Endothelial cell of umbilical vein (primary cell): Measurements from ENCODE around the gene IGF2R. TPM values are rescaled to one million over a fixed set of nuclear protein-coding genes. Genes with fewer than 3 reads are reported as not detected.

ENCODE experiments used
- BruUV-seq: library from RNA; stranded (reverse); fragments of 400-500 nt; replicated peaks from 2 replicates; lab custom pipeline; 2021; lab: Mats Ljungman, UMichigan
- CTCF ChIA-PET: fragments of 300-600, 350-600 bp; sonication (Branson Sonifier 250); formaldehyde crosslinking; loops from one replicate; lab custom pipeline; 2021; ENCODE audit warnings: antibody characterized with exemption, inconsistent platforms; lab: Charles Lee
- POLR2A ChIA-PET: fragments of 300-600, 350-600 bp; sonication (Branson Sonifier 250); formaldehyde crosslinking; loops from one replicate; lab custom pipeline; 2021; ENCODE audit warnings: antibody characterized with exemption, inconsistent platforms; lab: Charles Lee
- DNase-seq: peaks from one replicate; pipeline ENCODE4 v3.0.0-alpha.2; 2011; ENCODE audit warnings: low read depth, low spot score
- FAIRE-seq: peaks from 2 replicates; lab custom pipeline; 2011; peaks lifted over from hg19 to GRCh38; lab: Jason Lieb, UNC
- H2AFZ ChIP-seq: 2 replicates; pipeline ENCODE4 v1.6.0; 2012; ENCODE audit warnings: low read depth, low read length, control low read depth, inconsistent platforms
- H3K27ac ChIP-seq: 2 replicates; pipeline ENCODE4 v1.5.1; 2011; ENCODE audit warnings: low read depth, mild to moderate bottlenecking, control low read depth, low read length, moderate library complexity; ENCODE audit not compliant: insufficient read depth
- H3K27me3 ChIP-seq, 2 experiments: 2 replicates each; pipeline versions ENCODE4 v1.6.0 to v1.6.1; 2011; ENCODE audit warnings: low read length in 2 of 2, mixed read lengths in 1 of 2; ENCODE audit not compliant: control insufficient read depth in 2 of 2, insufficient read depth in 2 of 2
- H3K36me3 ChIP-seq, 2 experiments: 2 replicates in 1 of 2; 3 replicates in 1 of 2; pipeline ENCODE4 v1.5.1; 2011; ENCODE audit warnings: low read length in 2 of 2, mild to moderate bottlenecking in 1 of 2, moderate library complexity in 1 of 2; ENCODE audit not compliant: control insufficient read depth in 2 of 2, insufficient read depth in 2 of 2; ENCODE audit errors: extremely low read depth in 1 of 2
- H3K4me1 ChIP-seq: 3 replicates; pipeline ENCODE4 v1.5.1; 2011; ENCODE audit warnings: mild to moderate bottlenecking, low read length; ENCODE audit not compliant: control insufficient read depth, insufficient read depth; ENCODE audit errors: extremely low read depth
- H3K4me2 ChIP-seq: 2 replicates; pipeline ENCODE4 v1.6.1; 2011; ENCODE audit warnings: low read length, control low read depth, mixed read lengths; ENCODE audit not compliant: insufficient read depth
- H3K4me3 ChIP-seq, 3 experiments: fragments of 200-600 bp in 1 of 3; sonication (generic), shearing (Covaris generic) in 1 of 3; replicated peaks in 1 of 3; 2 replicates each; pipeline ENCODE4 v1.5.1; 2011 to 2016; ENCODE audit warnings: control low read depth in 3 of 3, low read length in 3 of 3, mild to moderate bottlenecking in 2 of 3, inconsistent platforms in 1 of 3, low read depth in 1 of 3, moderate library complexity in 1 of 3; ENCODE audit not compliant: insufficient read depth in 1 of 3
- H3K79me2 ChIP-seq: 2 replicates; pipeline ENCODE4 v1.6.0; 2012; ENCODE audit warnings: low read length, inconsistent platforms; ENCODE audit not compliant: control insufficient read depth, insufficient read depth
- H3K9ac ChIP-seq: replicated peaks from 2 replicates; pipeline ENCODE3; 2011; ENCODE audit warnings: low read length, control low read depth; ENCODE audit not compliant: insufficient read depth; ENCODE audit errors: extremely low read depth
- H3K9me1 ChIP-seq: replicated peaks from 3 replicates; pipeline ENCODE4 v1.6.0; 2011; ENCODE audit warnings: mild to moderate bottlenecking, low read length; ENCODE audit not compliant: control insufficient read depth, insufficient read depth; ENCODE audit errors: extremely low read depth
- H3K9me3 ChIP-seq: replicated peaks from 2 replicates; pipeline ENCODE4 v1.5.1; 2012; ENCODE audit warnings: low read length, inconsistent platforms; ENCODE audit not compliant: control insufficient read depth, insufficient read depth
- H4K20me1 ChIP-seq: replicated peaks from 2 replicates; pipeline ENCODE3; 2011; ENCODE audit warnings: mild to moderate bottlenecking, low read length; ENCODE audit not compliant: control insufficient read depth, insufficient read depth; ENCODE audit errors: extremely low read depth
- CTCF ChIP-seq, 2 donors: IDR thresholded peaks; 1 replicate in 1 of 2; 2 replicates in 1 of 2; pipeline ENCODE4 v1.5.1; 2011; ENCODE audit warnings: low read length in 2 of 2, mild to moderate bottlenecking in 2 of 2, moderate library complexity in 2 of 2, control low read depth in 1 of 2, inconsistent platforms in 1 of 2, low read depth in 1 of 2; ENCODE audit not compliant: insufficient read depth in 1 of 2; ENCODE audit errors: extremely low read depth in 1 of 2
- EZH2 ChIP-seq: IDR thresholded peaks from 2 replicates; pipeline ENCODE4 v1.6.1; 2012; ENCODE audit warnings: borderline replicate concordance, low read depth, mild to moderate bottlenecking, moderate library complexity, low read length, inconsistent platforms; ENCODE audit not compliant: severe bottlenecking
- FOS ChIP-seq: IDR thresholded peaks from 2 replicates; pipeline ENCODE4 v1.6.1; 2011; ENCODE audit warnings: mild to moderate bottlenecking, low read length, moderate library complexity, borderline replicate concordance; ENCODE audit not compliant: insufficient read depth
- GATA2 ChIP-seq: IDR thresholded peaks from 2 replicates; pipeline ENCODE4 v1.7.0; 2011; ENCODE audit warnings: low read depth, mild to moderate bottlenecking, moderate library complexity, mixed read lengths, low read length; ENCODE audit not compliant: insufficient read length, insufficient read depth
- JUN ChIP-seq: IDR thresholded peaks from 2 replicates; pipeline ENCODE4 v1.6.1; 2011; ENCODE audit warnings: borderline replicate concordance, low read depth; ENCODE audit not compliant: insufficient read length, insufficient read depth
- MYC ChIP-seq: IDR thresholded peaks from one replicate; pipeline ENCODE4 v1.6.1; 2011; ENCODE audit warnings: mild to moderate bottlenecking, low read depth, low read length
- POLR2A ChIP-seq: IDR thresholded peaks from 2 replicates; pipeline ENCODE4 v1.6.1; 2012; ENCODE audit warnings: low read depth, mild to moderate bottlenecking, control low read depth, low read length
- POLR2AphosphoS5 ChIP-seq: IDR thresholded peaks from 2 replicates; pipeline ENCODE4 v1.6.1; 2012; ENCODE audit warnings: low read depth, mild to moderate bottlenecking, control low read depth, low read length, moderate library complexity; ENCODE audit not compliant: insufficient read depth
- dilution Hi-C: fragments of 300-500 bp; cut with MboI; formaldehyde crosslinking; loops from one replicate; pipeline ENCODE4 v1.15.0; 2019; ENCODE audit warnings: low sequenced_read_pairs; ENCODE audit not compliant: extremely low pct_ligation_motif_present
- intact Hi-C: fragments of 100-400 bp; cut with micrococcal nuclease; formaldehyde crosslinking; loops from one replicate; pipeline ENCODE4 v1.10.0; 2022
- polyA plus RNA-seq, 4 experiments: library from polyadenylated mRNA; depleted of rRNA in 3 of 4; stranded (reverse) in 3 of 4; unstranded in 1 of 4; fragments of >200 nt; gene quantifications; 2 replicates each; pipeline versions ENCODE4 v1.2.1 to v1.2.3, GENCODE V29; 2011 to 2012; ENCODE audit warnings: missing spikeins in 1 of 4
- total RNA-seq: library from RNA; stranded (reverse); gene quantifications from 2 replicates; pipeline ENCODE4 v1.2.3, GENCODE V29; 2021
- TF ChIP-seq, protein P1 (sequence below): IDR thresholded peaks from 2 replicates; pipeline ENCODE4 v1.6.1; 2011; ENCODE audit not compliant: insufficient read depth, insufficient read length

IGF2R gene
- total and polyA plus RNA-seq, 2 donors (not counting 3 experiments of a cell fraction or from before 2014, with no cell fraction given): 16.3 to 60.2 TPM

GRCh38 chr6:159939591-159940016 lies 29.3 kb upstream of the IGF2R start:
- Histone ChIP-seq H3K9me1 (no peaks in the 10 kb centered on the region), H2AFZ (no peak overlapping the region), H3K4me3 (no peak overlapping the region), H3K79me2 (no peaks in the 10 kb centered on the region), H3K27me3 (no peaks in the 10 kb centered on the region), H3K9me3 (no peaks in the 10 kb centered on the region), H3K27ac (no peak overlapping the region), H3K36me3 (no peaks in the 10 kb centered on the region), H3K9ac (no peak overlapping the region), H4K20me1 (no peaks in the 10 kb centered on the region), H3K4me2 (no peak overlapping the region), H3K4me1 (no peaks in the 10 kb centered on the region)
- no peak for TF ChIP-seq FOS
- no peak for TF ChIP-seq MYC
- TF ChIP-seq, protein P1, sequence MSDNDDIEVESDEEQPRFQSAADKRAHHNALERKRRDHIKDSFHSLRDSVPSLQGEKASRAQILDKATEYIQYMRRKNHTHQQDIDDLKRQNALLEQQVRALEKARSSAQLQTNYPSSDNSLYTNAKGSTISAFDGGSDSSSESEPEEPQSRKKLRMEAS: no peak
- no peak for TF ChIP-seq EZH2
- TF ChIP-seq POLR2AphosphoS5: no peak
- no peak for TF ChIP-seq POLR2A
- no peak for TF ChIP-seq CTCF (IDR thresholded peaks at IDR 0.05; ENCODE audit: extremely low read depth in 1 of 2, insufficient read depth in 1 of 2, low read depth in 1 of 2, low read length in 2 of 2)
- TF ChIP-seq JUN: no peak
- no peak for TF ChIP-seq GATA2
- BruUV-seq: no TSS peak
- ChIA-PET POLR2A (no interaction called here), CTCF (interaction anchor here (1.1 to 1.4 kb wide), 2 partner anchors 11 to 76 kb away, joined by 3 to 4 read pairs; no protein-coding TSS in a partner anchor)
- dilution Hi-C loops (no loop called here), intact Hi-C loops (no loop called here)
- no peak for FAIRE-seq
- DNase-seq: no peak
